IMR-90 (cell line): ENCODE data around the gene TMOD1. TPM values are rescaled to one million over a fixed set of nuclear protein-coding genes. Genes with fewer than 3 reads are reported as not detected.

Source experiments
- ATAC-seq: fragments of 200-7000 bp; cut with Tn5 transposase; 2 replicates; pipeline ENCODE4 v1.9.1; 2020; ENCODE audit warnings: low read depth, mild to moderate bottlenecking, moderate library complexity
- BruUV-seq: library from RNA; stranded (reverse); fragments of 400-500 nt; replicated peaks from 2 replicates; lab custom pipeline; 2021; lab: Mats Ljungman, UMichigan
- CTCF ChIA-PET: fragments of 300-600 bp; formaldehyde crosslinking; extraction: SDS; loops from one replicate; lab custom pipeline; 2021; ENCODE audit warnings: antibody characterized with exemption; lab: Yijun Ruan, JAX
- POLR2A ChIA-PET: fragments of 300-600 bp; sonication (Branson Sonifier 250); formaldehyde crosslinking; loops from one replicate; lab custom pipeline; 2022; ENCODE audit warnings: antibody characterized with exemption; ENCODE audit not compliant: unreplicated experiment; lab: Charles Lee
- DNase-seq: peaks from one replicate; pipeline ENCODE4 v3.0.0; 2013
- H2AFZ ChIP-seq: replicated peaks from 2 replicates; pipeline ENCODE3; 2013; ENCODE audit warnings: low read length, mild to moderate bottlenecking; ENCODE audit not compliant: poor library complexity
- H2AK5ac ChIP-seq: 2 replicates; pipeline ENCODE4 v1.6.1; 2013; ENCODE audit warnings: low read depth, low read length, inconsistent platforms
- H2AK9ac ChIP-seq: replicated peaks from 2 replicates; pipeline ENCODE3; 2013; ENCODE audit warnings: mild to moderate bottlenecking, low read depth, low read length, moderate library complexity; ENCODE audit not compliant: poor library complexity
- H2BK120ac ChIP-seq: 2 replicates; pipeline ENCODE4 v1.6.1; 2013; ENCODE audit warnings: low read depth, low read length, inconsistent platforms
- H2BK15ac ChIP-seq: 3 replicates; pipeline ENCODE4 v1.6.1; 2013; ENCODE audit warnings: low read depth, low read length, inconsistent platforms
- H2BK20ac ChIP-seq: 2 replicates; pipeline ENCODE4 v1.6.1; 2013; ENCODE audit warnings: low read depth, mild to moderate bottlenecking, inconsistent platforms, low read length, moderate library complexity
- H2BK5ac ChIP-seq: 2 replicates; pipeline ENCODE4 v1.6.1; 2013; ENCODE audit warnings: mild to moderate bottlenecking, low read depth, low read length, inconsistent platforms; ENCODE audit not compliant: poor library complexity, severe bottlenecking
- H3K14ac ChIP-seq: replicated peaks from 2 replicates; pipeline ENCODE4 v1.6.1; 2013; ENCODE audit warnings: low read depth, low read length, inconsistent platforms
- H3K18ac ChIP-seq: 2 replicates; pipeline ENCODE4 v1.6.1; 2013; ENCODE audit warnings: low read depth, low read length, control low read depth
- H3K23ac ChIP-seq: 2 replicates; pipeline ENCODE4 v1.6.1; 2013; ENCODE audit warnings: low read depth, low read length, inconsistent platforms
- H3K27ac ChIP-seq: 2 replicates; pipeline ENCODE4 v1.5.1; 2013; ENCODE audit warnings: mild to moderate bottlenecking, control low read depth, low read length; ENCODE audit not compliant: insufficient read depth
- H3K27me3 ChIP-seq: 2 replicates; pipeline ENCODE4 v1.6.1; 2013; ENCODE audit warnings: low read length; ENCODE audit not compliant: control insufficient read depth, insufficient read depth
- H3K36me3 ChIP-seq: 2 replicates; pipeline ENCODE4 v1.6.1; 2013; ENCODE audit warnings: low read length, mixed read lengths; ENCODE audit not compliant: control insufficient read depth, insufficient read depth
- H3K4ac ChIP-seq: 2 replicates; pipeline ENCODE4 v1.6.1; 2013; ENCODE audit warnings: low read depth, low read length, inconsistent platforms
- H3K4me1 ChIP-seq: 2 replicates; pipeline ENCODE4 v1.6.1; 2013; ENCODE audit warnings: low read length, mixed read lengths; ENCODE audit not compliant: control insufficient read depth, insufficient read depth
- H3K4me2 ChIP-seq: 2 replicates; pipeline ENCODE4 v1.6.1; 2013; ENCODE audit warnings: low read depth, mild to moderate bottlenecking, control low read depth, low read length, moderate library complexity
- H3K4me3 ChIP-seq: 2 replicates; pipeline ENCODE4 v1.5.1; 2013; ENCODE audit warnings: low read depth, mild to moderate bottlenecking, control low read depth, low read length, moderate library complexity; ENCODE audit not compliant: insufficient read depth
- H3K56ac ChIP-seq: 2 replicates; pipeline ENCODE4 v1.6.1; 2013; ENCODE audit warnings: low read length, inconsistent platforms; ENCODE audit not compliant: insufficient read depth; ENCODE audit errors: extremely low read depth
- H3K79me1 ChIP-seq, 2 experiments: 2 replicates each; pipeline ENCODE4 v1.6.1; 2013; ENCODE audit warnings: low read length in 2 of 2, inconsistent platforms in 1 of 2, low read depth in 1 of 2
- H3K9ac ChIP-seq: 2 replicates; pipeline ENCODE4 v1.6.1; 2013; ENCODE audit warnings: low read depth, low read length, control low read depth
- H3K9me1 ChIP-seq: 2 replicates; pipeline ENCODE4 v1.6.1; 2013; ENCODE audit warnings: low read length, inconsistent platforms; ENCODE audit not compliant: insufficient read depth
- H3K9me3 ChIP-seq: 2 replicates; pipeline ENCODE4 v1.6.1; 2013; ENCODE audit warnings: low read length; ENCODE audit not compliant: control insufficient read depth, insufficient read depth
- H4K20me1 ChIP-seq: 2 replicates; pipeline ENCODE4 v1.6.1; 2013; ENCODE audit warnings: low read length, inconsistent platforms; ENCODE audit not compliant: insufficient read depth
- H4K5ac ChIP-seq: 2 replicates; pipeline ENCODE4 v1.6.1; 2013; ENCODE audit warnings: mild to moderate bottlenecking, low read depth, low read length, control low read depth
- H4K8ac ChIP-seq, 2 experiments: 2 replicates each; pipeline ENCODE4 v1.6.1; 2013; ENCODE audit warnings: low read depth in 2 of 2, low read length in 2 of 2, control low read depth in 1 of 2, inconsistent platforms in 1 of 2
- H4K91ac ChIP-seq: 2 replicates; pipeline ENCODE4 v1.6.1; 2013; ENCODE audit warnings: low read depth, low read length, inconsistent platforms; ENCODE audit not compliant: insufficient read depth
- MAFK ChIP-seq: IDR thresholded peaks from 2 replicates; pipeline ENCODE4 v1.6.1; 2012; ENCODE audit warnings: low read depth, low read length, improper control_type of control experiment
- MXI1 ChIP-seq: IDR thresholded peaks from 2 replicates; pipeline ENCODE4 v1.6.1; 2012; ENCODE audit warnings: low read depth, mild to moderate bottlenecking, low read length, moderate library complexity, borderline replicate concordance
- SMC3 ChIP-seq: fragments of 150-350 bp; IDR thresholded peaks from 2 replicates; pipeline ENCODE4 v1.6.1; 2016; ENCODE audit warnings: low read depth, mild to moderate bottlenecking, antibody characterized with exemption, low read length, moderate library complexity
- WGBS, 2 experiments: methylation state at CpG; one replicate each; pipeline versions ENCODE4 v1.1.5 to v1.1.7; 2013; ENCODE audit warnings: missing lambda C conversion rate in 2 of 2; ENCODE audit not compliant: insufficient read length in 1 of 2; ENCODE audit errors: extremely low coverage in 2 of 2; 5-methylcytosine and 5-hydroxymethylcytosine counted together
- dilution Hi-C: fragments of 300-500 bp; cut with HindIII; formaldehyde crosslinking; loops from one replicate; pipeline ENCODE4 v1.14.3; 2018; ENCODE audit warnings: low sequenced_read_pairs; ENCODE audit not compliant: unreplicated experiment
- in situ Hi-C: fragments of 300-500 bp; cut with MboI; formaldehyde crosslinking; loops from 3 replicates; pipeline ENCODE4 v1.14.3; 2019; ENCODE audit warnings: low sequenced_read_pairs, inconsistent platforms, mixed read lengths
- intact Hi-C: fragments of 100-400 bp; cut with micrococcal nuclease; formaldehyde crosslinking; loops from 2 replicates; pipeline ENCODE4 v1.10.0; 2022
- polyA plus RNA-seq, 3 experiments: library from polyadenylated mRNA; depleted of rRNA; stranded (reverse); fragments of >200 nt; gene quantifications; 2 replicates each; pipeline ENCODE4 v1.2.3, GENCODE V29; 2012; ENCODE audit warnings: low replicate concordance in 1 of 3
- total RNA-seq: library from RNA; depleted of rRNA; stranded (reverse); fragments of >200 nt; gene quantifications from 2 replicates; pipeline ENCODE4 v1.2.3, GENCODE V29; 2012
- TF ChIP-seq, protein P1 (sequence below): conservative IDR thresholded peaks from 2 replicates; pipeline ENCODE4 v1.5.1; 2012; ENCODE audit warnings: mild to moderate bottlenecking, low read depth, low read length, improper control_type of control experiment

The TMOD1 gene
- total and polyA plus RNA-seq, 2 of the 4 experiments (the other 2 are of a cell fraction): 0.18 to 0.38 TPM

DNA sequence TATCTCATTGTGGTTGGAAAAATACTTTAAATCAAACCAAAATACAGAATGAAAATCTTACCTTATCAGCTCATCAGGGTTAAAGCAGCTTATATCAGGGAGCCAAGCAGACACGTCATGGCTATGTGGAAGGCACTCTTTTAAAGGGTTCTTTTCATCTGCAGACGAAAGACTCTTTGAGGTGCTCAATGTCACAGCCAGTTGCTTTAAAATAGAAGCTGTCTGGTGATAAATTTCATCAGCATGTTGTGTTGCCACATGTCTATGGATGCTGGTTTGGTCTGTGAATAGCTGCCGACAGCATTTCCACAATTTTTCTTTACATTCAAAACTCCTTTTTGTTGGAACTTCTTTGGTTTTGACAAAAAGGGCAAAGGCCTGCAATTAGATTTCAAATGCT lies 124.2 kb downstream of the TMOD1 start:
- DNase-seq (no peak), ATAC-seq (no peak)
- no peak overlapping the region for H2AK9ac ChIP-seq
- no peak overlapping the region for H3K4me2 ChIP-seq
- no peaks in the 10 kb centered on the region; the same call in 1 of the 2 replicates for H4K20me1 ChIP-seq
- no peak for TF ChIP-seq MAFK
- TF ChIP-seq, protein P1, sequence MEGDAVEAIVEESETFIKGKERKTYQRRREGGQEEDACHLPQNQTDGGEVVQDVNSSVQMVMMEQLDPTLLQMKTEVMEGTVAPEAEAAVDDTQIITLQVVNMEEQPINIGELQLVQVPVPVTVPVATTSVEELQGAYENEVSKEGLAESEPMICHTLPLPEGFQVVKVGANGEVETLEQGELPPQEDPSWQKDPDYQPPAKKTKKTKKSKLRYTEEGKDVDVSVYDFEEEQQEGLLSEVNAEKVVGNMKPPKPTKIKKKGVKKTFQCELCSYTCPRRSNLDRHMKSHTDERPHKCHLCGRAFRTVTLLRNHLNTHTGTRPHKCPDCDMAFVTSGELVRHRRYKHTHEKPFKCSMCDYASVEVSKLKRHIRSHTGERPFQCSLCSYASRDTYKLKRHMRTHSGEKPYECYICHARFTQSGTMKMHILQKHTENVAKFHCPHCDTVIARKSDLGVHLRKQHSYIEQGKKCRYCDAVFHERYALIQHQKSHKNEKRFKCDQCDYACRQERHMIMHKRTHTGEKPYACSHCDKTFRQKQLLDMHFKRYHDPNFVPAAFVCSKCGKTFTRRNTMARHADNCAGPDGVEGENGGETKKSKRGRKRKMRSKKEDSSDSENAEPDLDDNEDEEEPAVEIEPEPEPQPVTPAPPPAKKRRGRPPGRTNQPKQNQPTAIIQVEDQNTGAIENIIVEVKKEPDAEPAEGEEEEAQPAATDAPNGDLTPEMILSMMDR: no peak
- no peak for TF ChIP-seq SMC3
- TF ChIP-seq MXI1: no peak
- H3K36me3 ChIP-seq: peaks cover 14% of the 10 kb centered on the region
- H2BK5ac ChIP-seq: no peak overlapping the region
- no peaks in the 10 kb centered on the region for H3K9me3 ChIP-seq
- BruUV-seq: no TSS peak
- no peak overlapping the region for H3K23ac ChIP-seq
- no peak overlapping the region for H4K91ac ChIP-seq
- no peak overlapping the region for H4K5ac ChIP-seq
- dilution Hi-C loops (no loop called here), intact Hi-C loops (no loop called here), in situ Hi-C loops (no loop called here)
- H3K56ac ChIP-seq: no peak overlapping the region
- no peak overlapping the region for H2AFZ ChIP-seq
- ChIA-PET POLR2A (no interaction called here), CTCF (interaction anchor here (0.6 to 2.4 kb wide), 2 partner anchors 10 to 962 kb away, joined by 3 to 8 read pairs; no protein-coding TSS in a partner anchor)
- WGBS, 2 experiments: 80% methylated on average over 1 of the region's 3 CpGs; no CpG with 5 or more reads in 1 of the 2 experiments
- no peak overlapping the region for H3K18ac ChIP-seq
- H2BK15ac ChIP-seq: no peak overlapping the region
- H4K8ac ChIP-seq: no peak overlapping the region
- H3K27ac ChIP-seq: no peak overlapping the region
- no peak overlapping the region for H2BK20ac ChIP-seq
- peaks cover 4% of the 10 kb centered on the region for H3K4me1 ChIP-seq
- H3K14ac ChIP-seq: no peak overlapping the region
- H2BK120ac ChIP-seq: no peak overlapping the region
- H3K4me3 ChIP-seq: no peak overlapping the region
- peaks cover 16 to 39% of the 10 kb centered on the region in 2 experiments for H3K79me1 ChIP-seq
- H3K9ac ChIP-seq: no peak overlapping the region
- H3K27me3 ChIP-seq: no peaks in the 10 kb centered on the region
- H2AK5ac ChIP-seq: no peak overlapping the region
- no peak overlapping the region for H3K4ac ChIP-seq
- peaks cover 6% of the 10 kb centered on the region for H3K9me1 ChIP-seq
